Stimulated activated naive CD4-positive, alpha-beta T cell (primary cell): Measurements from ENCODE around the gene MIA.
"Not testable (repeated sequence)": the region's sequence is repeated elsewhere in the genome, so short reads cannot be mapped to it uniquely, and the experiment has no call there.

Experiments
- DNase-seq, 6 experiments: peaks; one replicate each; lab custom pipeline; 2025; lab: John Stamatoyannopoulos, UW

The MIA gene

GRCh38 chr19:40750874-40751537 lies 24.3 kb upstream of the MIA start, which contains the start of gene SNRPA:
TSS of gene SNRPA (plus strand) at chr19:40751203. CDS start at chr19:40751409, 206 bp downstream.
- peak; percentile 93 to 100 (median 100) for DNase-seq

GRCh38 chr19:40752257-40752781 lies 23.0 kb upstream of the MIA start:
- no peak for DNase-seq

DNA sequence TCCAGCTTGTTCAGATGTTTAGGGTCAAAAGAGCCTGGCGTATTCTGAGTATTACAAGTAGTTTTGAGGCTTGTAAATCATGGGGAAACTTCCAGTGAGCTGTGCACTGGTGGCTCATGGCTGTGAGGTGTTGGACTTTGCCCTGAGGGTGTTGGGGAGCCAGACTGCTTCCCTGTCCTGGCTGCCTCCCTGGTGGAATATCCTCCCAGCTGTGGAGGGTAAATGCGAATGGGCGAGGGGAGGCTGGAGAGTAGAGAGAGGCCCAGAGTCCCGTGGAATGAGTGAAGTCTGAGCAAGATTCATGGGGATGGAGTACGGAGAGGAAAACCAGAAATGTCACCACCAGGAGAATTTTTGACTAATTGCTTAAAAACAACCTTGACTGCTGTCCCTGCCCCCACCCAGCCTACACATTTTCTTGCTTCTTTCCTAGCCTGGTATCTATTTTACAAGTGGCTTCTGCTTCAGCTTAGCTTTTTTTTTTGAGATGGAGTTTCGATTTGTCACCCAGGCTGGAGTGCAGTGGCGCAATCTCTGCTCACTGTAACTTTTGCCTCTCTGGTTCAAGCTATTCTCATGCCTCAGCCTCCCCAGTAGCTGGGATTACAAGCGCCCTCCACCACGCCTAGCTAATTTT lies 20.6 kb upstream of the MIA start:
- no peak for DNase-seq

DNA sequence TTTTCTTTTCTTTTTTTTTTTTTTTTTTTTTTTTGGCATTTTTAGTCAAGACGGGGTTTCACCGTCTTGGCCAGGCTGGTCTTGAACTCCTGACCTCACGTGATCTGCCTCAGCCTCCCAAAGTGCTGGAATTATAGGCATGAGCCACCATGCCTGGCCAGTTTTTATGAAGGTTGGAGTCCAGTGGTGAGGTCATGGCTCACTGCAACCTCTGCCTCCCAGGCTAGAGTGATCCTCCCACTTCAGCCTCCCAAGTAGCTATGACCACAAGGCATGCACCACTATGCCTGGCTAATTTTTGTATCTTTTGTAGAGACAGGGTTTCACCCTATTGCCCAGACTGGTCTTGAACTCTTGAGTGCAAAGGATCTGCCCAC lies 20.1 kb upstream of the MIA start:
- no peak for DNase-seq

- no peak for DNase-seq
Observed at GRCh38 chr19:40755791-40756190, 19.5 kb upstream of the MIA start.

DNA sequence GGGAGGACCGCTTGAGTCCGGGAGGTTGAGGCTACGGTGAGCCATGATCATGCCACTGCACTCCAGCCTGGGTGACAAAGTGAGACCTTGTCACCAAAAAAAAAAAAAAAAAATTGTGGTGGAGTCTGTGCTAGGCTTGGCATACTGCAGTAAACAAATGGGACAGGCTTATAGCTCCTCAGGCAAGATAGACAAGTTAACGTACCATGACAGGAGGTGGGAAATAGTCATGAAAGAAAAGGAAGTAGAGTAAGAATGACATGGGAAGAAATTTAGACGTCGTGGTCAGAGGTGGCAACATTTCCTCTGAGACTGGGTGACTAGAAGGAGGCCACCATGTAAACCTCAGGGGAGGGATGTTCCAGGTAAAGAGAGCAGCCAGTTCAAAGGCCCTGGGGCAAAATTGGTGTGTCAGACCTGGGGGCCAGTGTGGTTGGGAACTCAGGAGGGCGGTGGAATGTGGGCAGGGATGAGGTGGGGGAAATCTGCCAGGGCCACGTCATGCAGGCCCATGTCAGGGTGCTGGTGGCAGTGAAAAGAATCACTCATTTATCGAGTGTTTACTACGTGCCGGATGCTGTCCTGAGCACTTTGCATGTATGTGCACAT lies 18.7 kb upstream of the MIA start:
- no peak for DNase-seq

GRCh38 chr19:40758491-40758890 lies 16.8 kb upstream of the MIA start:
- no peak for DNase-seq

DNA sequence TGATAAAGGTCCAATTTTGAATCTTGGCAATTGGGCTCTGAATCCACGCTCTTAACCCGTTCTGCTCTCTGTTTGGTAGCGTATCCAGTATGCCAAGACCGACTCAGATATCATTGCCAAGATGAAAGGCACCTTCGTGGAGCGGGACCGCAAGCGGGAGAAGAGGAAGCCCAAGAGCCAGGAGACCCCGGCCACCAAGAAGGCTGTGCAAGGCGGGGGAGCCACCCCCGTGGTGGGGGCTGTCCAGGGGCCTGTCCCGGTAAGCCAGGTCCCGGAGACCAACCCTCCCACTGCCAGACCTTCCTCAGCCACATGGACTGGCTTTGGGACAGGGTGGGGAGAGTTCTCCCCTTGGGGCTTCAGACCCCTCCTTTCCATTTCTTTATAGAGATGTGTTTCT lies 16.0 kb upstream of the MIA start:
- DNase-seq = no peak

DNA sequence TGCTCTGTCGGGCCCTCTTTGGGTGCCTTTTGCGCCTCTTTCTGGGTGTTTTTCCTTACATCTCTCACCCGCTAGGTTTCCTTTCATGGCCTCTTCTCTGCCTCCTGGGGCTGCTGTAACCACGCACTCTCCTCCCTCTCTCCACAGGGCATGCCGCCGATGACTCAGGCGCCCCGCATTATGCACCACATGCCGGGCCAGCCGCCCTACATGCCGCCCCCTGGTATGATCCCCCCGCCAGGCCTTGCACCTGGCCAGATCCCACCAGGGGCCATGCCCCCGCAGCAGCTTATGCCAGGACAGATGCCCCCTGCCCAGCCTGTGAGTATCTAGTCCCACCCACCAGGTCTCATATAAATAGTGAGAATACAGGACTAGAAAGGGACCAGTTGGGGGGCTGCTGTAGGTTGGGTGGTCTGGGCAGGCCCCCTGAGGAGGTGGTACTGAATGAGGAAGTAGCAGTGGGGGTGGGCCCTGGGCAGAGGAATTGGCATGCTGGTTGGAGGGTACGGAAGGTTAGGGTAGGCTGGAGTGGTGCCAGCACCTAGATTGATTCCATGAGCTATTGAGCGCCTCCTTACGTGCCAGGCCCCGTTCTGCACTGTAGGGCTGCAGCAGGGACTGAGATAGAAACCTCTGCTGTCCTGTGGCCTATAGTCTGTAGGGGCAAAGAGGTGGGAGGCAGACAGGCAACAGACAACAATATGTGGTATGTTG lies 12.4 kb upstream of the MIA start:
- DNase-seq = no peak

- DNase-seq = no peak
Observed at GRCh38 chr19:40763526-40763925, 11.8 kb upstream of the MIA start.

GRCh38 chr19:40763963-40764362 lies 11.4 kb upstream of the MIA start:
- no peak for DNase-seq

GRCh38 chr19:40766385-40766784 lies 8.9 kb upstream of the MIA start:
- not testable (repeated sequence) for DNase-seq

GRCh38 chr19:40768869-40769268 lies 6.5 kb upstream of the MIA start:
- no peak for DNase-seq

- DNase-seq = peak in 2 of 6 experiments; percentile 26 to 29
Observed at GRCh38 chr19:40771101-40771862, 4.0 kb upstream of the MIA start.

DNA sequence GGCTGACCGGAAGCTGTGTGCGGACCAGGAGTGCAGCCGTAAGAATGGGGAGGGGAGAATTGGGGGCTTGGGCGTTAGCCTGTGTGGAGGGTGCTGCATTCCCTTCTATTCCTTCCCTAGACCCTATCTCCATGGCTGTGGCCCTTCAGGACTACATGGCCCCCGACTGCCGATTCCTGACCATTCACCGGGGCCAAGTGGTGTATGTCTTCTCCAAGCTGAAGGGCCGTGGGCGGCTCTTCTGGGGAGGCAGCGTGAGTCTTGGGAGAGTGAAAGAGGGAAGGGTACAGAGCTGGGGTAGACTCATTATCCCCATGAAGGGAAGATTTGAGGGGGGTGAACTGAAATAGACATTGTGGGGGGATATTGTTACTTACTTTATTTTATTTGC lies 306 bp downstream of the MIA start:
- no peak for DNase-seq

DNA sequence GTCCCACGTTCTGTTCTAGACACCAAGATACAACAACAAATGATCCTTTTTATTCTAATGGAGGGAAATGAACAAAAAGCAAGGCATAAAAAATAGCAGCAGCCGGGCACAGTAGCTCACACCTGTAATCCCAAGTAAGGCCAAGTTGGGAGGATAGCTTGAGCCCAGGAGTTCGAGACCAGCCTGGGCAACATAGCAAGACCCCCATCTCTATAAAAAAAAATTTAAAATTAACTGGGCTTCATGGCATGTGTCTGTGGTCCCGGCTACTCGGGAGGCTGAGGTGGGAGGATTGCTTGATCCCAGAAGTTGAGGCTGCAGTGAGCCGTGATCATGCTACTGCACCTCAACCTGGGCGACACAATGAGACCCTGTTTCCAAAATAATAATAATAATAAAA lies 1.0 kb downstream of the MIA start:
- no peak for DNase-seq

GRCh38 chr19:40776932-40777644 lies 1.8 kb downstream of the MIA start:
- peak in 5 of 6 experiments; percentile 78 to 91 (median 84) for DNase-seq

DNA sequence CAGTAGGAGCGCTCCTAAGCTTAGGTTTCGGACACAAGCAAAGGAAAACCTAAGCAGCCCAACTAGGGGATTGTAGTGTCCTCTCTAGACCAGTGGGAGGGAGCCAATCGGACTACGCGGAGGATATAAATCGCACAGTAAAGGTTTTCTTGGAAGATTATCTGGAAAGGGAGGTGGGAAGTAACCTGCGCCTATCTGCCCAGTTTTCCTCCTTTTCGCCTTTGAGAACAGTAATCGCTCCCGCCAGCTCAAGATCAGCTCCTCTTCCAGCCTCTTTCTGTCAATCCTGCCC lies 2.3 kb downstream of the MIA start:
- DNase-seq = peak in 1 of 6 experiments; percentile 93

DNA sequence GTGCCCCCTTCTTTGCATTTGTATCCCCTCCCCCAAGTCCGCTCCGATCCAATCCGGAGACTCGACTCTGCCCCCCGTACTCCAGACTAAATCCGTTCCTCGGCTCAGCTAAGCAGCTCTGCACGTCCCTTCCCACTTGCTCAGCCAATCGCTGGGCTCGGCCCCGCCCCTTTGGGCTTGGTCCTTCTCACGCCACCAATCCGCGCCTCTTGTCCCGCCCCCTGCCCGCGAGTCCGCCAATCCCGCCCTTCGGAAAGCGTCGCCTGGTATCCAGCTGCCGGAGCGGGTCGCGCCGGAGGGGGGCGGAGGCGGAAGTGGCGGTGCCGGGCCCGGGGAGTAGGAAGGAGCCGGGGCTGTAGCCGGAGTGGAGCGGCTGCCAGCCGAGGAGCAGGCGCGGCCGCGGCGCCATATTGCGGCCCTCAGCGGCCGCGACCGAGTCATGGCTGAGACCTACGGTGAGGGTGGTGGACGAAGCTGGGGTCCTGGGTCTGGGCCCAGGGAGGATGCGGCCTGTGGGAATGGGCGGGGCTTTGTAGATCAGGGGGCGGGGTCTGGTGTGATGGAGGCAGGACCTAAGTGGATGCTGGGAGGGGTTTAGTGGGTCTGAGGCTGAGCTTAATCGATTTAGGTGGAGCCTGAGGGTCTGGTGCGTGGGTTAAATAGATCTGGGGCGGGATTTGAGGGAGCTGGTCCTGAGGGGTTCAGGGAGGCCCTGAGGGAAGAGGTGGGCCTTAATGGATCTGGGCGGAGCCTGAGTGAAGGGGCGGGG lies 2.8 kb downstream of the MIA start, which contains the start of gene RAB4B:
TSS of gene RAB4B (plus strand) at position 311 of the 769 bp plus-strand sequence. CDS start at position 440, 129 bp downstream.
- DNase-seq = peak; percentile 99 to 100 (median 100)

DNA sequence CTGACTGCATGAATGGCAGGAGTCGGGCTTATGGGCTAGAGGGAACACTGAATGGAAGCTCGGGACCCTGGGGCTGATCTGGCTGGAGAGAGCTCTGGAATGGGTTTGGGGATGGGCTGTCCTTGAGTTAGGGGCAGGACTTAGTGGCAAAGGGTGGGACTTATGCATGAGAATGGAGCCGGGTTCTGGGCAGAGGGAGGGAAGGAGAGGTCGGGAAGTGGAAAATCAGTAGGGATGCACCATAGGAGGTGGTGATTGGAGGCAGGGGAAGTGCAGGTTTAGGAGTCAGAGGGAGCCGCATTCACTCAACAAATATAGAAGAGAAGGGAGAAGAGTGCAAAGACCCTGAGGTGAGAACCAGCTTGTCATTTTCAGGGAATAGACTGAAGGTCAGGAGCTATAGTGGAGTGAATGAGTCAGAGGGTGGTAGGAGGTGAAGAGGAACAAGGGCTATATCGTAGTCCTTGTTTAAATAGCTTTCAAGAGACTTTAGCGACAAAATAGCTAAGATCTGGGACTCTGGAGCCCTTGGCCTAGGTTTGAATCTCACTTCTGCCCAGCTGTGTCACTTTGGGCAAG lies 3.5 kb downstream of the MIA start:
- DNase-seq = no peak
